A673 (cell line): ENCODE measurements around the gene TAP1. TPM values are rescaled to one million over a fixed set of nuclear protein-coding genes. Genes with fewer than 3 reads are reported as not detected.
A peak's percentile ranks its signal among the peaks of the same experiment; 100 is the strongest.

ENCODE experiments used
- BruUV-seq: library from RNA; stranded (reverse); fragments of 400-500 nt; replicated peaks from 2 replicates; lab custom pipeline; 2021; lab: Mats Ljungman, UMichigan
- CTCF ChIA-PET: fragments of 300-600 bp; sonication (Branson Sonifier 250); formaldehyde crosslinking; loops from one replicate; lab custom pipeline; 2022; ENCODE audit warnings: antibody characterized with exemption; lab: Charles Lee
- POLR2A ChIA-PET: fragments of 300-600 bp; sonication (Branson Sonifier 250); formaldehyde crosslinking; loops from one replicate; lab custom pipeline; 2022; ENCODE audit warnings: antibody characterized with exemption; ENCODE audit not compliant: low non-redundant PET; lab: Charles Lee
- DNase-seq: peaks from one replicate; pipeline ENCODE4 v3.0.0-alpha.2; 2015; ENCODE audit warnings: low spot score
- H3K27ac ChIP-seq: fragments of 200-600 bp; sonication (generic); 2 replicates; pipeline ENCODE4 v1.5.1; 2016; ENCODE audit warnings: mixed run types, low read depth, mild to moderate bottlenecking, mixed read lengths, antibody characterized with exemption, low read length; ENCODE audit not compliant: poor library complexity, severe bottlenecking
- H3K27me3 ChIP-seq: fragments of 200-600 bp; sonication (generic); replicated peaks from 2 replicates; pipeline ENCODE4 v1.6.1; 2017; ENCODE audit warnings: mixed run types, low read depth, mild to moderate bottlenecking, mixed read lengths, antibody characterized with exemption, low read length; ENCODE audit not compliant: insufficient read depth, poor library complexity
- H3K36me3 ChIP-seq: fragments of 200-600 bp; sonication (generic); 2 replicates; pipeline ENCODE4 v1.6.1; 2016; ENCODE audit warnings: mixed run types, mild to moderate bottlenecking, mixed read lengths, antibody characterized with exemption, low read length; ENCODE audit not compliant: insufficient read depth, poor library complexity, severe bottlenecking
- H3K4me1 ChIP-seq: fragments of 200-600 bp; sonication (generic); 2 replicates; pipeline ENCODE4 v1.6.1; 2017; ENCODE audit warnings: mixed run types, mild to moderate bottlenecking, mixed read lengths, antibody characterized with exemption, low read length; ENCODE audit not compliant: insufficient read depth, poor library complexity, severe bottlenecking
- H3K4me3 ChIP-seq: fragments of 200-600 bp; sonication (generic); 2 replicates; pipeline ENCODE4 v1.5.1; 2016; ENCODE audit warnings: low read depth, mixed run types, mild to moderate bottlenecking, mixed read lengths, low read length; ENCODE audit not compliant: poor library complexity, severe bottlenecking
- H3K9me3 ChIP-seq: fragments of 200-600 bp; sonication (generic); 2 replicates; pipeline ENCODE4 v1.6.1; 2016; ENCODE audit warnings: mixed run types, low read depth, mild to moderate bottlenecking, mixed read lengths, antibody characterized with exemption, low read length; ENCODE audit not compliant: poor library complexity, severe bottlenecking
- EZH2 ChIP-seq: fragments of 200-600 bp; sonication (generic); IDR thresholded peaks from 2 replicates; pipeline ENCODE4 v1.6.1; 2017; ENCODE audit warnings: borderline replicate concordance, low read depth, mild to moderate bottlenecking, mixed read lengths, antibody characterized with exemption, low read length; ENCODE audit not compliant: poor library complexity, severe bottlenecking
- intact Hi-C: fragments of 100-400 bp; cut with micrococcal nuclease; formaldehyde crosslinking; loops from one replicate; pipeline ENCODE4 v1.10.0; 2022; ENCODE audit not compliant: unreplicated experiment
- total RNA-seq: library from RNA; stranded (reverse); gene quantifications from 2 replicates; pipeline ENCODE4 v1.2.3, GENCODE V29; 2021
- TF ChIP-seq, protein P1 (sequence below): fragments of 300-800, 200-600 bp; sonication (generic); conservative IDR thresholded peaks from 2 replicates; pipeline ENCODE4 v1.5.1; 2017; ENCODE audit warnings: low read depth, mild to moderate bottlenecking, antibody characterized with exemption, low read length, moderate library complexity, mixed read lengths

The TAP1 gene
- total RNA-seq, 1 experiment from 2014 or later: 12.3 TPM

DNA sequence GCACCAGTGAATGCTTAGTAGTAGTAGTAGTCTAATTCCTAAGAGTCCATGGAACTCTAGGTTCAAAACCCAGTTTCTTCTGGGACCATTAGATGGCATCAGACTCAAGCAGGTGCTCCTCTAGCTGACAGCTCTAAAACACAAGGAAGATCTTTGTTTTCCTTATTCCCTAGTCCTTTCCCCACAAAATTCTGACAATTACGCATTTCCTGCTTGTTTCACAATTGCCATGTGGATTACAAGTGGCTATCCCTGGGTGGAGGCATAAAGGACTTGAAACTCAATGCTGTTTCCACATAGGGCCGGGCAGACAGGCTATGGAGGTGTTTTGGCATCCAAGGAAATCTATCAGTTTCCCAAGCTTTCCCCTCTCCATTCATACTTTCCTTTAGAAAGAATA, 27.5 kb downstream of the TAP1 start:
- no peak overlapping the region for H3K27ac ChIP-seq
- POLR2A ChIA-PET: interaction anchor here (0.8 kb wide), 1 partner anchor 146 kb away, joined by 3 read pairs; no protein-coding TSS in a partner anchor
- H3K4me3 ChIP-seq: no peak overlapping the region
- no peaks in the 10 kb centered on the region for H3K4me1 ChIP-seq
- no peak for TF ChIP-seq EZH2
- TF ChIP-seq, protein P1, sequence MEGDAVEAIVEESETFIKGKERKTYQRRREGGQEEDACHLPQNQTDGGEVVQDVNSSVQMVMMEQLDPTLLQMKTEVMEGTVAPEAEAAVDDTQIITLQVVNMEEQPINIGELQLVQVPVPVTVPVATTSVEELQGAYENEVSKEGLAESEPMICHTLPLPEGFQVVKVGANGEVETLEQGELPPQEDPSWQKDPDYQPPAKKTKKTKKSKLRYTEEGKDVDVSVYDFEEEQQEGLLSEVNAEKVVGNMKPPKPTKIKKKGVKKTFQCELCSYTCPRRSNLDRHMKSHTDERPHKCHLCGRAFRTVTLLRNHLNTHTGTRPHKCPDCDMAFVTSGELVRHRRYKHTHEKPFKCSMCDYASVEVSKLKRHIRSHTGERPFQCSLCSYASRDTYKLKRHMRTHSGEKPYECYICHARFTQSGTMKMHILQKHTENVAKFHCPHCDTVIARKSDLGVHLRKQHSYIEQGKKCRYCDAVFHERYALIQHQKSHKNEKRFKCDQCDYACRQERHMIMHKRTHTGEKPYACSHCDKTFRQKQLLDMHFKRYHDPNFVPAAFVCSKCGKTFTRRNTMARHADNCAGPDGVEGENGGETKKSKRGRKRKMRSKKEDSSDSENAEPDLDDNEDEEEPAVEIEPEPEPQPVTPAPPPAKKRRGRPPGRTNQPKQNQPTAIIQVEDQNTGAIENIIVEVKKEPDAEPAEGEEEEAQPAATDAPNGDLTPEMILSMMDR: peak; percentile 49
- DNase-seq: peak; percentile 40
- CTCF ChIA-PET: interaction anchor here (1.3 to 2.0 kb wide), 3 partner anchors 13 to 159 kb away, joined by 3 to 11 read pairs (median 10); partner anchors contain the start of gene TAP2
- BruUV-seq: no TSS peak
- intact Hi-C loops: loop anchor here (5.0 kb wide), 1 partner anchor 41 kb away; no protein-coding TSS in a partner anchor
- H3K27me3 ChIP-seq: no peaks in the 10 kb centered on the region
- H3K9me3 ChIP-seq: no peaks in the 10 kb centered on the region
- no peaks in the 10 kb centered on the region for H3K36me3 ChIP-seq

DNA sequence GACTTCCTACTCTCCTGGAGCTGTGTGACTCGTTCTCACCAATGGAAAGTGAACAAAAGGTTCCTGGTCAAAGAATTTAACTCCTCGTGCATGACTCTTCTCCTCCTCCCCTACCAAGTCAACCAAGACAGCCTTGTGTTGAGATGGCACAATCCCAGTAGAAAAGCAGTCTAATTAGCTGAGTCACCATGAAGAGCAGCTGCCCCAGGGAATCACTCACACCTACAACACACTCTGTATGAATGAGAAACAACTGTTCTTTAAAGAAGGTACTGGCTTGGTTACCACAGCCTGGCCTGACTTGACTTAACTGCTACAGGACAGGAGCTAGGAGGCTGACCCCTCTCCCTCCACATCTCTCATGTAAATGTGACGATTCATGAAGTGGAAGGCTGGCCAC, 33.8 kb downstream of the TAP1 start:
- TF ChIP-seq EZH2: no peak
- TF ChIP-seq, protein P1: no peak
- POLR2A ChIA-PET: no interaction called here
- H3K36me3 ChIP-seq: no peaks in the 10 kb centered on the region
- BruUV-seq: no TSS peak
- no peaks in the 10 kb centered on the region for H3K27me3 ChIP-seq
- H3K4me1 ChIP-seq: no peaks in the 10 kb centered on the region
- H3K4me3 ChIP-seq: no peak overlapping the region
- no peak overlapping the region for H3K27ac ChIP-seq
- no peaks in the 10 kb centered on the region for H3K9me3 ChIP-seq
- intact Hi-C loops: no loop called here
- CTCF ChIA-PET: no interaction called here
- DNase-seq: peak; percentile 45

DNA sequence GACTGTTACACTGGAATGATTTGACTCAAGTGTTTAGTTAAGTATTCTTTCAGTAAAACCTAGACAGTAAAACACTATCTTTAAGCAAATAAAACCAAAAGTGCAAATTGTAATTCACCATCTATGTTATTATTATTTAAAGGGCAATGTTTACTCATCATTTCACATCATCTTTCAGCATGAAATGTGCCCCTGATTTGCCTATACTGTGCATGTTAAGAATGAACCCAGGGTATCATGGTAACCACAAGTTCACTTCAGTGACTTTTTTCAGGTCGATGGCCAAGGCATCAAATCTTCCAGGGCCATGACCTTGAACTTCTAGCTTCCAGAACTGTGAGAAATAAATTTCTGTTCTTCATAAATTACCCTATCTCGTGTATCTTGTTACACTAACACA, 34.6 kb downstream of the TAP1 start:
- H3K27me3 ChIP-seq: no peaks in the 10 kb centered on the region
- no peaks in the 10 kb centered on the region for H3K36me3 ChIP-seq
- DNase-seq: no peak
- no peaks in the 10 kb centered on the region for H3K9me3 ChIP-seq
- no peak overlapping the region for H3K27ac ChIP-seq
- CTCF ChIA-PET: no interaction called here
- no peaks in the 10 kb centered on the region for H3K4me1 ChIP-seq
- intact Hi-C loops: no loop called here
- no peak overlapping the region for H3K4me3 ChIP-seq
- no TSS peak for BruUV-seq
- TF ChIP-seq, protein P1: no peak
- TF ChIP-seq EZH2: no peak
- POLR2A ChIA-PET: no interaction called here
